HUES64 (cell line): Measurements from ENCODE around the gene TEX36.
"Not testable (repeated sequence)": the region's sequence is repeated elsewhere in the genome, so short reads cannot be mapped to it uniquely, and the experiment has no call there.

ENCODE experiments used
- H3K27ac ChIP-seq: 2 replicates; pipeline ENCODE4 v1.7.0; 2013; ENCODE audit warnings: low read depth, low read length, inconsistent platforms
- H3K27me3 ChIP-seq: 2 replicates; pipeline ENCODE4 v1.6.1; 2013; ENCODE audit warnings: mild to moderate bottlenecking, low read length; ENCODE audit not compliant: insufficient read depth
- H3K36me3 ChIP-seq: 2 replicates; pipeline ENCODE4 v1.6.1; 2013; ENCODE audit warnings: mild to moderate bottlenecking, low read length; ENCODE audit not compliant: insufficient read depth
- H3K4me1 ChIP-seq: 2 replicates; pipeline ENCODE4 v1.6.1; 2013; ENCODE audit warnings: mild to moderate bottlenecking, low read length, moderate library complexity; ENCODE audit not compliant: insufficient read depth
- H3K4me3 ChIP-seq: 2 replicates; pipeline ENCODE4 v1.5.1; 2013; ENCODE audit warnings: mild to moderate bottlenecking, low read length, moderate library complexity
- H3K9ac ChIP-seq: 2 replicates; pipeline ENCODE4 v1.6.1; 2013; ENCODE audit warnings: mild to moderate bottlenecking, low read depth, low read length
- H3K9me3 ChIP-seq: 2 replicates; pipeline ENCODE4 v1.6.1; 2013; ENCODE audit warnings: low read depth, low read length; ENCODE audit not compliant: insufficient read depth
- WGBS: fragments of 150-250, 120-280 bp; methylation state at CpG from one replicate; pipeline ENCODE4 v1.1.7; 2013; ENCODE audit warnings: missing lambda C conversion rate; 5-methylcytosine and 5-hydroxymethylcytosine counted together

TEX36 gene

GRCh38 chr10:125656523-125656922 lies 26.4 kb downstream of the TEX36 start:
- Histone ChIP-seq H3K27me3 (no peaks in the 10 kb centered on the region), H3K9ac (no peak overlapping the region), H3K4me1 (no peaks in the 10 kb centered on the region), H3K4me3 (no peak overlapping the region), H3K9me3 (no peaks in the 10 kb centered on the region), H3K36me3 (no peaks in the 10 kb centered on the region), H3K27ac (no peak overlapping the region)
- WGBS, result 88% methylated on average over 3 of the region's 3 CpGs

- H3K27me3 ChIP-seq, H3K9me3 ChIP-seq, H3K9ac ChIP-seq, H3K36me3 ChIP-seq, H3K27ac ChIP-seq, H3K4me3 ChIP-seq, H3K4me1 ChIP-seq: not testable (repeated sequence)
- 100% methylated on average over 1 of the region's 2 CpGs for WGBS
Measured at GRCh38 chr10:125653113-125653512, 29.9 kb downstream of the TEX36 start.

- no peak overlapping the region for H3K4me3 ChIP-seq
- H3K36me3 ChIP-seq, result no peaks in the 10 kb centered on the region
- H3K9ac ChIP-seq, result no peak overlapping the region
- no peak overlapping the region for H3K27ac ChIP-seq
- H3K9me3 ChIP-seq, result peaks cover 24% of the 10 kb centered on the region
- H3K4me1 ChIP-seq, result no peaks in the 10 kb centered on the region
- no peaks in the 10 kb centered on the region for H3K27me3 ChIP-seq
- 100% methylated on average over 1 of the region's 1 CpG for WGBS
Measured at GRCh38 chr10:125646311-125646710, 36.7 kb downstream of the TEX36 start.

- no peaks in the 10 kb centered on the region for H3K27me3 ChIP-seq
- WGBS, result 97% methylated on average over 3 of the region's 3 CpGs
- peaks cover 7% of the 10 kb centered on the region for H3K4me1 ChIP-seq
- H3K9ac ChIP-seq, result no peak overlapping the region
- no peak overlapping the region for H3K27ac ChIP-seq
- H3K36me3 ChIP-seq, result no peaks in the 10 kb centered on the region
- H3K9me3 ChIP-seq, result peaks cover 12% of the 10 kb centered on the region
- no peak overlapping the region for H3K4me3 ChIP-seq
Measured at GRCh38 chr10:125641398-125641797, 41.6 kb downstream of the TEX36 start.

- 0 out of 2 replicates have a peak, but pooled peaks cover 5% of the 10 kb centered on the region for H3K9me3 ChIP-seq
- no CpG with 5 or more reads among the region's 1 CpG for WGBS
- H3K4me3 ChIP-seq, result no peak overlapping the region
- H3K4me1 ChIP-seq, result peaks cover 7% of the 10 kb centered on the region
- H3K9ac ChIP-seq, result no peak overlapping the region
- H3K27me3 ChIP-seq, result no peaks in the 10 kb centered on the region
- H3K27ac ChIP-seq, result no peak overlapping the region
- no peaks in the 10 kb centered on the region for H3K36me3 ChIP-seq
Measured at GRCh38 chr10:125640653-125641052, 42.3 kb downstream of the TEX36 start.

- Histone ChIP-seq H3K9ac (no peak overlapping the region), H3K4me3 (no peak overlapping the region), H3K27ac (no peak overlapping the region), H3K27me3 (no peaks in the 10 kb centered on the region), H3K4me1 (peaks cover 7% of the 10 kb centered on the region), H3K36me3 (no peaks in the 10 kb centered on the region), H3K9me3 (no peaks in the 10 kb centered on the region)
- WGBS, result 95% methylated on average over 7 of the region's 7 CpGs
Measured at GRCh38 chr10:125639846-125640245, 43.1 kb downstream of the TEX36 start.

GRCh38 chr10:125638555-125638954 lies 44.4 kb downstream of the TEX36 start:
- no peaks in the 10 kb centered on the region for H3K9me3 ChIP-seq
- H3K4me1 ChIP-seq, result peaks cover 7% of the 10 kb centered on the region
- H3K4me3 ChIP-seq, result no peak overlapping the region
- no peak overlapping the region for H3K9ac ChIP-seq
- H3K27ac ChIP-seq, result no peak overlapping the region
- no peaks in the 10 kb centered on the region for H3K27me3 ChIP-seq
- WGBS, result 86% methylated on average over 7 of the region's 7 CpGs
- no peaks in the 10 kb centered on the region for H3K36me3 ChIP-seq

- WGBS, result 68% methylated on average over 6 of the region's 6 CpGs
- H3K4me1 ChIP-seq, result peaks cover 7% of the 10 kb centered on the region
Measured at GRCh38 chr10:125637496-125637895, 45.5 kb downstream of the TEX36 start.

GRCh38 chr10:125634606-125635005 lies 48.4 kb downstream of the TEX36 start:
- peaks cover 7% of the 10 kb centered on the region for H3K4me1 ChIP-seq
- H3K4me3 ChIP-seq, result no peak overlapping the region
- H3K9ac ChIP-seq, result no peak overlapping the region
- no peaks in the 10 kb centered on the region for H3K36me3 ChIP-seq
- H3K9me3 ChIP-seq, result no peaks in the 10 kb centered on the region
- no peak overlapping the region for H3K27ac ChIP-seq
- no peaks in the 10 kb centered on the region for H3K27me3 ChIP-seq
- WGBS, result 94% methylated on average over 5 of the region's 5 CpGs

More at GRCh38 chr10:125637496-125637895, 45.5 kb downstream of the TEX36 start:
- no peak overlapping the region for H3K9ac ChIP-seq
- no peaks in the 10 kb centered on the region for H3K9me3 ChIP-seq
- H3K27ac ChIP-seq, result no peak overlapping the region
- no peaks in the 10 kb centered on the region for H3K36me3 ChIP-seq
- H3K27me3 ChIP-seq, result no peaks in the 10 kb centered on the region
- no peak overlapping the region for H3K4me3 ChIP-seq

GRCh38 chr10:125633517-125633999 lies 49.4 kb downstream of the TEX36 start:
- Histone ChIP-seq H3K36me3 (no peaks in the 10 kb centered on the region), H3K9me3 (no peaks in the 10 kb centered on the region), H3K9ac (no peak overlapping the region), H3K4me3 (no peak overlapping the region), H3K27ac (no peak overlapping the region), H3K27me3 (no peaks in the 10 kb centered on the region), H3K4me1 (peaks cover 7% of the 10 kb centered on the region)
- 91% methylated on average over 13 of the region's 13 CpGs for WGBS

- H3K36me3 ChIP-seq, result no peaks in the 10 kb centered on the region
- no peak overlapping the region for H3K27ac ChIP-seq
- WGBS, result 89% methylated on average over 5 of the region's 5 CpGs
- no peaks in the 10 kb centered on the region for H3K4me1 ChIP-seq
- no peak overlapping the region for H3K9ac ChIP-seq
- no peaks in the 10 kb centered on the region for H3K27me3 ChIP-seq
- no peaks in the 10 kb centered on the region for H3K9me3 ChIP-seq
- H3K4me3 ChIP-seq, result no peak overlapping the region
Measured at GRCh38 chr10:125631806-125632205, 51.2 kb downstream of the TEX36 start.

- Histone ChIP-seq H3K4me3 (no peak overlapping the region), H3K4me1 (no peaks in the 10 kb centered on the region), H3K36me3 (no peaks in the 10 kb centered on the region), H3K9me3 (no peaks in the 10 kb centered on the region), H3K9ac (no peak overlapping the region), H3K27me3 (no peaks in the 10 kb centered on the region), H3K27ac (no peak overlapping the region)
- WGBS, result 91% methylated on average over 3 of the region's 3 CpGs
Measured at GRCh38 chr10:125629758-125630376, 53.1 kb downstream of the TEX36 start.
